ENCODE data around the gene DLG2.

GRCh38 chr11:85114786-85115185 is 512.4 kb downstream of the DLG2 start:
- TF ChIP-seq, protein P1, sequence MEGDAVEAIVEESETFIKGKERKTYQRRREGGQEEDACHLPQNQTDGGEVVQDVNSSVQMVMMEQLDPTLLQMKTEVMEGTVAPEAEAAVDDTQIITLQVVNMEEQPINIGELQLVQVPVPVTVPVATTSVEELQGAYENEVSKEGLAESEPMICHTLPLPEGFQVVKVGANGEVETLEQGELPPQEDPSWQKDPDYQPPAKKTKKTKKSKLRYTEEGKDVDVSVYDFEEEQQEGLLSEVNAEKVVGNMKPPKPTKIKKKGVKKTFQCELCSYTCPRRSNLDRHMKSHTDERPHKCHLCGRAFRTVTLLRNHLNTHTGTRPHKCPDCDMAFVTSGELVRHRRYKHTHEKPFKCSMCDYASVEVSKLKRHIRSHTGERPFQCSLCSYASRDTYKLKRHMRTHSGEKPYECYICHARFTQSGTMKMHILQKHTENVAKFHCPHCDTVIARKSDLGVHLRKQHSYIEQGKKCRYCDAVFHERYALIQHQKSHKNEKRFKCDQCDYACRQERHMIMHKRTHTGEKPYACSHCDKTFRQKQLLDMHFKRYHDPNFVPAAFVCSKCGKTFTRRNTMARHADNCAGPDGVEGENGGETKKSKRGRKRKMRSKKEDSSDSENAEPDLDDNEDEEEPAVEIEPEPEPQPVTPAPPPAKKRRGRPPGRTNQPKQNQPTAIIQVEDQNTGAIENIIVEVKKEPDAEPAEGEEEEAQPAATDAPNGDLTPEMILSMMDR (conservative IDR thresholded peaks at IDR 0.05; ENCODE audit: low read length) = no peak
- no peak for TF ChIP-seq EZH2phosphoT487 (IDR thresholded peaks at IDR 0.05; ENCODE audit: borderline replicate concordance, low read depth, low read length)
